GM06990 (cell line): ENCODE results near the gene FRMD4A.

ENCODE experiments used
- DNase-seq: peaks from one replicate; pipeline ENCODE4 v3.0.0-alpha.2; 2011; ENCODE audit not compliant: insufficient read length; ENCODE audit errors: extremely low read depth
- H3K27me3 ChIP-seq: replicated peaks from 2 replicates; pipeline ENCODE4 v1.6.0; 2011; ENCODE audit warnings: low read length; ENCODE audit not compliant: control insufficient read depth, insufficient read depth
- H3K36me3 ChIP-seq: 2 replicates; pipeline ENCODE4 v1.5.1; 2011; ENCODE audit warnings: low read length; ENCODE audit not compliant: control insufficient read depth, insufficient read depth
- H3K4me3 ChIP-seq: replicated peaks from 2 replicates; pipeline ENCODE4 v1.5.1; 2011; ENCODE audit warnings: low read depth, mild to moderate bottlenecking, control low read depth, low read length
- TF ChIP-seq, protein P1 (sequence below): IDR thresholded peaks from 2 replicates; pipeline ENCODE4 v1.5.1; 2011; ENCODE audit warnings: low read length, control low read depth, mild to moderate bottlenecking, inconsistent platforms; ENCODE audit not compliant: insufficient read depth, poor library complexity, severe bottlenecking

The FRMD4A gene

DNA sequence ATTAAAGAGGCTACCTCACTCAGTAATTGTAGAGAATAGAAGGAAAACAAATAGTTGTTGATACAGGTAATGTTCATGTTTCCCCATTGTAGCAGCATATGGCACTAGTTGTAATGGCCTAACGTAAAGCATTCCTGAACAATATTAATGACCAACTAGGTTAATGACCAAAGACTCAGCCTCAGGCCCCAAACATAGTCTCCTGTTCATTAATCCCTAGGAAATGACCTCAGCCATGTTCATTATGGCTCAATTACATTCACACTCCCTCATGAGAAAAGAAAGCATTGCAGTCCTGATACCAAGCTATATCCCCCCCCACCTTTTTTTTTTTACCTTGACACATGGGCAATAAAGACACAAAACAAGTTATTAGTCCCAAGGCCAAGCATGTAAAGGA, 12.7 kb downstream of the FRMD4A start:
- TF ChIP-seq, protein P1, sequence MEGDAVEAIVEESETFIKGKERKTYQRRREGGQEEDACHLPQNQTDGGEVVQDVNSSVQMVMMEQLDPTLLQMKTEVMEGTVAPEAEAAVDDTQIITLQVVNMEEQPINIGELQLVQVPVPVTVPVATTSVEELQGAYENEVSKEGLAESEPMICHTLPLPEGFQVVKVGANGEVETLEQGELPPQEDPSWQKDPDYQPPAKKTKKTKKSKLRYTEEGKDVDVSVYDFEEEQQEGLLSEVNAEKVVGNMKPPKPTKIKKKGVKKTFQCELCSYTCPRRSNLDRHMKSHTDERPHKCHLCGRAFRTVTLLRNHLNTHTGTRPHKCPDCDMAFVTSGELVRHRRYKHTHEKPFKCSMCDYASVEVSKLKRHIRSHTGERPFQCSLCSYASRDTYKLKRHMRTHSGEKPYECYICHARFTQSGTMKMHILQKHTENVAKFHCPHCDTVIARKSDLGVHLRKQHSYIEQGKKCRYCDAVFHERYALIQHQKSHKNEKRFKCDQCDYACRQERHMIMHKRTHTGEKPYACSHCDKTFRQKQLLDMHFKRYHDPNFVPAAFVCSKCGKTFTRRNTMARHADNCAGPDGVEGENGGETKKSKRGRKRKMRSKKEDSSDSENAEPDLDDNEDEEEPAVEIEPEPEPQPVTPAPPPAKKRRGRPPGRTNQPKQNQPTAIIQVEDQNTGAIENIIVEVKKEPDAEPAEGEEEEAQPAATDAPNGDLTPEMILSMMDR = no peak

DNA sequence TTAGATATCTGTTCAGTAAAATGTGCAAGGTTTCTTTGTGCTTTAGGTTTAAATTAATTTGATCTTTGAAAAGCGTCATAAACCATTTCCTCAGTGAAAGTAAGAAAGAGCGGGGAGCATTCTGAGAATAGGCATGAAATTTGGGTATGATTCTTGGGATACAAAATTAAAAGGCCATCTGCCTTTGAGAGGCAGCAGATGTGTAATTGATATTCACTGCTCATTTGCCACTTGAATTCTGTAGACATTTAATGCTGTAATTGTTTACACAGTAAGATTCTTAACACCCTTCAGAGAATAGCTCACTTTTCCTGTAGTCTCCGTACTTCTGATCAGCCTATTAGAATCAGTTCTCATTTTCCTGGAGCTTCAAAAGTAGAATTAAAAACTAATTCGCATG, 18.7 kb downstream of the FRMD4A start:
- no peak for DNase-seq
- TF ChIP-seq, protein P1 = no peak
- no peaks in the 10 kb centered on the region for H3K36me3 ChIP-seq
- H3K27me3 ChIP-seq = peaks cover 1% of the 10 kb centered on the region
- H3K4me3 ChIP-seq = no peak overlapping the region

More for the DNA sequence above, 12.7 kb downstream of the FRMD4A start:
- DNase-seq = no peak
- no peak overlapping the region for H3K4me3 ChIP-seq
- peaks cover 2% of the 10 kb centered on the region for H3K27me3 ChIP-seq
- no peaks in the 10 kb centered on the region for H3K36me3 ChIP-seq

- Histone ChIP-seq H3K4me3 (no peak overlapping the region), H3K27me3 (peaks cover 1% of the 10 kb centered on the region), H3K36me3 (no peaks in the 10 kb centered on the region)
- DNase-seq = no peak
- TF ChIP-seq, protein P1 = no peak
These were observed 19.3 kb downstream of the FRMD4A start for GRCh38 chr10:14311206-14311957.

DNA sequence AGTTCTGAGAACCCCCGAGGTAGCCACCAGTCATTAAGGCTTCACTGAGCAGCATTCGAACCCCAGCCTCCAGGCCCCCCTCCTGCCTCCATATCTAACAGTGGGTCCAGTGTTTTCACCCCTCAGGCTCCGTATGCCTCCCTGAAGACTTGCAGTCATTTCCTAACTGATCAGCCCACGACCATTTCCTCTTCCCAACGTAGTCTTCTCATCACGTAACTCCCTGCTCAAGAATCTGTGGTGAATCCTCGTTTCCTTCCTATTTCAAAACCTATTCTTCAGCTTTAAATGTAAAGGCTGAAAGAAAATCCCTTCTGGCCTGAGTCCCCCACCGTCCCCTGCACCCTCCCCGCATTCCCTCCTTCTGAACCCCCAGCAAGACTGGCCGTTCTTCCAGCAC, 21.1 kb downstream of the FRMD4A start:
- Histone ChIP-seq H3K36me3 (no peaks in the 10 kb centered on the region), H3K4me3 (no peak overlapping the region), H3K27me3 (no peaks in the 10 kb centered on the region; the same call in none of the 2 replicates)
- no peak for DNase-seq
- TF ChIP-seq, protein P1 = no peak

GRCh38 chr10:14306190-14306589, 24.5 kb downstream of the FRMD4A start:
- TF ChIP-seq, protein P1 = no peak
- H3K4me3 ChIP-seq = no peak overlapping the region
- no peak for DNase-seq
- no peaks in the 10 kb centered on the region for H3K36me3 ChIP-seq
- H3K27me3 ChIP-seq = no peaks in the 10 kb centered on the region
